Lung (tissue), 12 donors: ENCODE measurements around the gene SMCP. TPM values are rescaled to one million over a fixed set of nuclear protein-coding genes. Genes with fewer than 3 reads are reported as not detected.
A peak's percentile ranks its signal among the peaks of the same experiment; 100 is the strongest.

Experiments used
- ATAC-seq: fragments of 200-7000 bp; cut with Tn5 transposase; one replicate; pipeline ENCODE4 v1.9.1; 2020; ENCODE audit warnings: moderate number of reproducible peaks; ENCODE audit not compliant: insufficient read depth, low FRiP score
- DNase-seq, 3 donors: peaks; one replicate each; pipeline ENCODE4 v3.0.0-alpha.2; 2013 to 2017
- H3K27ac ChIP-seq, 2 donors: one replicate each; pipeline ENCODE4 v1.5.1; 2013; ENCODE audit warnings: mild to moderate bottlenecking in 2 of 2, moderate library complexity in 2 of 2, control low read depth in 1 of 2, inconsistent platforms in 1 of 2, low read depth in 1 of 2, low read length in 1 of 2
- H3K27me3 ChIP-seq, 3 donors: one replicate each; pipeline ENCODE4 v1.5.1; 2013; ENCODE audit warnings: low read length in 2 of 3; ENCODE audit not compliant: control insufficient read depth in 3 of 3, insufficient read depth in 3 of 3
- H3K36me3 ChIP-seq, 4 donors: one replicate each; pipeline ENCODE4 v1.5.1; 2013; ENCODE audit warnings: low read length in 4 of 4, mild to moderate bottlenecking in 1 of 4, moderate library complexity in 1 of 4; ENCODE audit not compliant: control insufficient read depth in 4 of 4, insufficient read depth in 4 of 4
- H3K4me1 ChIP-seq, 5 donors: one replicate each; pipeline ENCODE4 v1.5.1; 2013; ENCODE audit warnings: low read length in 5 of 5, mild to moderate bottlenecking in 2 of 5, moderate library complexity in 1 of 5; ENCODE audit not compliant: control insufficient read depth in 5 of 5, insufficient read depth in 5 of 5
- H3K4me3 ChIP-seq: one replicate; pipeline ENCODE4 v1.5.1; 2013; ENCODE audit warnings: mild to moderate bottlenecking, control low read depth, moderate library complexity
- H3K9ac ChIP-seq, 2 donors: one replicate each; pipeline ENCODE4 v1.5.1; 2013; ENCODE audit warnings: low read length in 2 of 2, control low read depth in 1 of 2; ENCODE audit not compliant: insufficient read depth in 1 of 2
- H3K9me3 ChIP-seq, 4 donors: one replicate each; pipeline ENCODE4 v1.5.1; 2013; ENCODE audit warnings: low read length in 3 of 4, mild to moderate bottlenecking in 1 of 4, moderate library complexity in 1 of 4; ENCODE audit not compliant: control insufficient read depth in 4 of 4, insufficient read depth in 3 of 4
- whole genome bisulfite sequencing, 2 donors: extraction: QIAGEN DNeasy Blood & Tissue Kit; methylation state at CpG; one replicate each; pipeline ENCODE4 v1.1.7; 2013; 5-methylcytosine and 5-hydroxymethylcytosine counted together
- polyA plus RNA-seq, 2 donors: library from polyadenylated mRNA; stranded (reverse); fragments of 200-250 nt; gene quantifications; one replicate each; pipeline ENCODE4 v1.2.1, GENCODE V29; 2013
- total RNA-seq, 2 donors: library from RNA; depleted of rRNA in 1 of 2; stranded (reverse); fragments of >200 nt in 1 of 2; gene quantifications; one replicate each; pipeline ENCODE4 v1.2.1, GENCODE V29; 2014 to 2021
- TF ChIP-seq, protein P1 (sequence below): IDR thresholded peaks from 2 replicates; pipeline ENCODE4 v1.5.1; 2012; ENCODE audit warnings: mild to moderate bottlenecking; ENCODE audit errors: control extremely low read depth, extremely low read depth
- donor health status: control.
- donor health status: control.
- donor health status: Bipolar disorder and iron deficiency.
- donor health status: healthy.
- donor health status: DM: yes; HTN: yes; CAD: no.

The SMCP gene
- total and polyA plus RNA-seq, 4 donors: not detected

- Histone ChIP-seq H3K9ac (no peak overlapping the region), H3K27me3 (no peaks in the 10 kb centered on the region), H3K9me3 (peaks cover 0 to 5% (median 0%) of the 10 kb centered on the region in 4 donors), H3K4me1 (no peaks in the 10 kb centered on the region), H3K36me3 (no peaks in the 10 kb centered on the region), H3K27ac (no peak overlapping the region), H3K4me3 (no peak overlapping the region)
- DNase-seq (no peak), ATAC-seq (no peak)
- TF ChIP-seq, protein P1, sequence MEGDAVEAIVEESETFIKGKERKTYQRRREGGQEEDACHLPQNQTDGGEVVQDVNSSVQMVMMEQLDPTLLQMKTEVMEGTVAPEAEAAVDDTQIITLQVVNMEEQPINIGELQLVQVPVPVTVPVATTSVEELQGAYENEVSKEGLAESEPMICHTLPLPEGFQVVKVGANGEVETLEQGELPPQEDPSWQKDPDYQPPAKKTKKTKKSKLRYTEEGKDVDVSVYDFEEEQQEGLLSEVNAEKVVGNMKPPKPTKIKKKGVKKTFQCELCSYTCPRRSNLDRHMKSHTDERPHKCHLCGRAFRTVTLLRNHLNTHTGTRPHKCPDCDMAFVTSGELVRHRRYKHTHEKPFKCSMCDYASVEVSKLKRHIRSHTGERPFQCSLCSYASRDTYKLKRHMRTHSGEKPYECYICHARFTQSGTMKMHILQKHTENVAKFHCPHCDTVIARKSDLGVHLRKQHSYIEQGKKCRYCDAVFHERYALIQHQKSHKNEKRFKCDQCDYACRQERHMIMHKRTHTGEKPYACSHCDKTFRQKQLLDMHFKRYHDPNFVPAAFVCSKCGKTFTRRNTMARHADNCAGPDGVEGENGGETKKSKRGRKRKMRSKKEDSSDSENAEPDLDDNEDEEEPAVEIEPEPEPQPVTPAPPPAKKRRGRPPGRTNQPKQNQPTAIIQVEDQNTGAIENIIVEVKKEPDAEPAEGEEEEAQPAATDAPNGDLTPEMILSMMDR: no peak
- 56 to 58% methylated on average over 2 of the region's 2 CpGs for WGBS, 2 donors
Measured at GRCh38 chr1:152924191-152924590, 46.1 kb downstream of the SMCP start.

DNA sequence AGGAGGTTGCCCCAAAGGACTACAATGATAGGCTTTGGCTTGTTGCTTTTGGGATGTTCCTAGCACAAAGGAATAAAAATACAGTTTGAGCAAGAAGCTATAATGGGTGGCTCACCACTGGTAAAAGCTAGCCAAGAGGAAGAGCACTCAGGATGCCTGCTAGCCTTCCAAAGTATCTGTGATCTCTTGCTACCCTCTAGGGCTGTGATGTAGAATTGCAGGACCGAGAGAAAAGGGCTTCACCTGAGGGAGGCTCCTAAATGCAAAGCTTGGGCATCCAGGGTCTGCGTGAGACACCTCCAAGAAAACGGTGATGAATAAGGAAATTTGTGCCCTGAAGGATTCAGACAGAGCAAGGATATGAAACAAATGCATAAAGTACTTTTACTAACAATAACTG is 48.0 kb downstream of the SMCP start:
- WGBS, 2 donors: 75 to 76% methylated on average over 3 of the region's 3 CpGs
- no peak overlapping the region for H3K9ac ChIP-seq
- TF ChIP-seq, protein P1: no peak
- DNase-seq (no peak), ATAC-seq (no peak)
- peaks cover 0 to 5% (median 0%) of the 10 kb centered on the region in 4 donors for H3K9me3 ChIP-seq
- no peaks in the 10 kb centered on the region for H3K36me3 ChIP-seq
- no peaks in the 10 kb centered on the region for H3K4me1 ChIP-seq
- no peaks in the 10 kb centered on the region for H3K27me3 ChIP-seq
- no peak overlapping the region for H3K4me3 ChIP-seq
- no peak overlapping the region for H3K27ac ChIP-seq

DNA sequence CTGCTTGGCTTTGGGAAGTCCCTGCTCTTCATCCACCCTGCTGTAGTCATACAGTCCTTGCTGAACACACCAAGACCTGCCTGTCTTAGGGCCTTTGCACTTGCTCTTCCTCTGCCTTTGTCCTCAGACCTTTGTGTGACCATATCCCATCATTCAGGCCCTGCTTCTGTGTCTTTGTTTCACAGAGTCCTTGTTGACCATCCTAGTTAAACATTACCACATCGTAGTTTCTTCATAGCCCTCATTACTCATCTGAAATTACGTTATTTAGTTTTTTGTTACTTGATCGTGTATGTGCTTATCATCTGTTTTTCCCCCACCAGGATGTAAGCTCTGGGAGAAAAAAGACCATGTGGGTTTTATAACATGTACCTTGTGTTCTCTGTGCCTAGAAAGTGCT is 50.5 kb downstream of the SMCP start:
- no peaks in the 10 kb centered on the region for H3K4me1 ChIP-seq
- no peak for ATAC-seq
- H3K27ac ChIP-seq: no peak overlapping the region
- H3K9me3 ChIP-seq: peaks cover 0 to 5% (median 0%) of the 10 kb centered on the region in 4 donors
- H3K9ac ChIP-seq: no peak overlapping the region
- no peaks in the 10 kb centered on the region for H3K27me3 ChIP-seq
- WGBS, 2 donors: 74 to 86% methylated on average over 3 of the region's 3 CpGs
- TF ChIP-seq, protein P1: no peak
- no peak overlapping the region for H3K4me3 ChIP-seq
- DNase-seq: no peak
- no peaks in the 10 kb centered on the region for H3K36me3 ChIP-seq

GRCh38 chr1:152932170-152932811 is 54.2 kb downstream of the SMCP start:
- Histone ChIP-seq H3K4me1 (no peaks in the 10 kb centered on the region), H3K36me3 (no peaks in the 10 kb centered on the region), H3K9me3 (peaks cover 0 to 2% (median 1%) of the 10 kb centered on the region in 4 donors), H3K4me3 (no peak overlapping the region), H3K27ac (no peak overlapping the region), H3K9ac (no peak overlapping the region), H3K27me3 (no peaks in the 10 kb centered on the region)
- TF ChIP-seq, protein P1: no peak
- DNase-seq (no peak), ATAC-seq (peak; percentile 11)
- 58 to 75% methylated on average over 4 of the region's 4 CpGs for WGBS, 2 donors
